C4-2B (cell line): ENCODE measurements around the gene LGR4.

Experiments
- ZFX ChIP-seq: fragments of 450-650 bp; IDR thresholded peaks from 2 replicates; pipeline ENCODE4 v1.6.1; 2017
- TF ChIP-seq, protein P1 (sequence below): fragments of 450-650 bp; conservative IDR thresholded peaks from 2 replicates; pipeline ENCODE4 v1.5.1; 2017; ENCODE audit warnings: mild to moderate bottlenecking

DNA sequence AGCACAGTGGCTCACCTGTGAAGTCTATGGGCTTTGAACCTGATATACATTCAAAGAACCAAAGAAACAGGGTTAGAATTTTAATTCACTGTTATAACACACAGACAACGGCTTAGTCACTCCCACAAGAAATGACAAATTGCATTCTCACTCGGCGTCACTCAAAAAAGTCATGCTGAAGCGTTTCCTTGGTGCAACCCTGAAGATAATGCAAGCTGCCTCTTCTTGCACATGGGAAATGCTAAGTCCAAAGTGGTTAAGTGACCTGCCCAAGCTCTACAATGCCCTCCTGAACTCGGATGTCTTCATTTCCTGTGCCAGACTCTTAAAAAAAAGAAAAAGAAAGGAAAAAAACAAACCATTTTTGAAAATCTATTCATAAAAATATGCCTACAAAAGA lies 10.0 kb downstream of the LGR4 start:
- TF ChIP-seq, protein P1, sequence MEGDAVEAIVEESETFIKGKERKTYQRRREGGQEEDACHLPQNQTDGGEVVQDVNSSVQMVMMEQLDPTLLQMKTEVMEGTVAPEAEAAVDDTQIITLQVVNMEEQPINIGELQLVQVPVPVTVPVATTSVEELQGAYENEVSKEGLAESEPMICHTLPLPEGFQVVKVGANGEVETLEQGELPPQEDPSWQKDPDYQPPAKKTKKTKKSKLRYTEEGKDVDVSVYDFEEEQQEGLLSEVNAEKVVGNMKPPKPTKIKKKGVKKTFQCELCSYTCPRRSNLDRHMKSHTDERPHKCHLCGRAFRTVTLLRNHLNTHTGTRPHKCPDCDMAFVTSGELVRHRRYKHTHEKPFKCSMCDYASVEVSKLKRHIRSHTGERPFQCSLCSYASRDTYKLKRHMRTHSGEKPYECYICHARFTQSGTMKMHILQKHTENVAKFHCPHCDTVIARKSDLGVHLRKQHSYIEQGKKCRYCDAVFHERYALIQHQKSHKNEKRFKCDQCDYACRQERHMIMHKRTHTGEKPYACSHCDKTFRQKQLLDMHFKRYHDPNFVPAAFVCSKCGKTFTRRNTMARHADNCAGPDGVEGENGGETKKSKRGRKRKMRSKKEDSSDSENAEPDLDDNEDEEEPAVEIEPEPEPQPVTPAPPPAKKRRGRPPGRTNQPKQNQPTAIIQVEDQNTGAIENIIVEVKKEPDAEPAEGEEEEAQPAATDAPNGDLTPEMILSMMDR = no peak
- no peak for TF ChIP-seq ZFX
